ENCODE measurements around the gene C14orf119. TPM values are rescaled to one million over a fixed set of nuclear protein-coding genes. Genes with fewer than 3 reads are reported as not detected.

Gene C14orf119
- total RNA-seq, 1 experiment from 2014 or later, result 46.8 TPM

DNA sequence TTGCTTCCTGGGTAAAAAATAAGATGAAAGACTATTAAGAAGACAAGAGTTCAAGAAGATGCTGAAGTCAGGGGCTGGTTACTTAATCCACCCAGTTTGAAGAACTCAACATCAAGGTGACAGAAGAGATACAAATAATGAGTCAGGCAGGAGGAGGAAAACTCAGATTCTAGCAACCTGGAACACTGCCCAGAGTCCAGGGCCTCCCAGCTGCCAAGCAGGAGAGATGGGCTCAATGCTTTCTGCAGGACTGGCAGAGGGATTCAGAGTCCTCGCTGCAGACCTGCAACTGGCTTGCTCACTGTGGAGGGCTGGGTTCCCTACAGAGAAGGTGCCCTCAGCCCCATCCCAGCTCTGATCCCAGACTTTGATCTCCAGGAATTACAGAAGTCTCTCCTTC lies 52.4 kb downstream of the C14orf119 start (continued):
- TF ChIP-seq RAD21 (IDR thresholded peaks at IDR 0.05; ENCODE audit: low read depth) (no peak), ZFX (IDR thresholded peaks at IDR 0.05) (no peak), EZH2phosphoT487 (IDR thresholded peaks at IDR 0.05; ENCODE audit: borderline replicate concordance) (no peak), POLR2AphosphoS5 (IDR thresholded peaks at IDR 0.05; ENCODE audit: low read depth, low read length) (no peak), SIN3A (IDR thresholded peaks at IDR 0.05; ENCODE audit: low read depth) (no peak), EGR1 (IDR thresholded peaks at IDR 0.05; ENCODE audit: low read depth) (no peak), CEBPB (IDR thresholded peaks at IDR 0.05; ENCODE audit: low read depth) (no peak), JUND (IDR thresholded peaks at IDR 0.05) (no peak)

DNA sequence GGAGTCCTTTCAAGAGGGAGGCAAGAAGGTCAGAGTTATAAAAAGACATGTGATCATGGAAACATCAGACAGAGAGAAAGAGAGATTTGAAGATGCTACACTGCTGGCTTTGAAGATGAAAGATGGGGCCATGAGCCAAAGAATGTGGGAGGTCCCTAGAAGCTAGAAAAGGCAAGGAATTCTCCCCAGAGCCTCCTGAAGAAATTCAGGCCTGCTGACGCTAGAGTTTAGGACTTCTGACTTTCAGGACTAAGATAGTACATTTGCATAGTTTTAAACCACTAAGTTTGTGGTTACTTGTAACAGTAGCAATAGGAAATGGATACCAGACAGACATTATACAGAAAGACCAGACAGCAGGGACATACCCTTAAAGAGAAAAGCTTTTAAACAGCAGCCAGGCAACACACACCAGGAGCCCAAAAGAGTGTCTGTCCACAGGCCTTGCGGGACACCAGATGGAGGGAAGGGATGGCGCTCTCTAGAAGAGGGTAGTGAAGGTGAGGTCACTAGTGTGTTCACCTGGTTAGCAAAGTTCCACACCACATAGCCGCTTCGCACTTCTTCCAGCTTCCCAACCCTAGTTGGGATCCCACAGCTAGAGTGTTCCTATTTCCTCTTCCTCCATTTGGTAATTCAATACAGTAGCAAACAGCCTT lies 53.4 kb downstream of the C14orf119 start:
- no peak overlapping the region for H3K9ac ChIP-seq (ENCODE audit: low read length)
- H3K9me3 ChIP-seq (ENCODE audit: control insufficient read depth in 1 of 2, insufficient read depth in 1 of 2, low read depth in 1 of 2, low read length in 2 of 2), result no peaks in the 10 kb centered on the region
- H3K79me2 ChIP-seq (ENCODE audit: insufficient read depth, low read length), result no peaks in the 10 kb centered on the region
- no peak overlapping the region for H3K4me3 ChIP-seq (replicated peaks in 1 of 2; ENCODE audit: low read depth in 1 of 2, low read length in 2 of 2)
- H3K36me3 ChIP-seq (ENCODE audit: control insufficient read depth in 1 of 2, insufficient read depth in 2 of 2, low read length in 2 of 2), result no peaks in the 10 kb centered on the region
- POLR2A ChIA-PET, result no interaction called here
- no peaks in the 10 kb centered on the region for H3K27me3 ChIP-seq (ENCODE audit: insufficient read depth, low read length)
- intact Hi-C loops (cut with micrococcal nuclease), result no loop called here
- no peak for TF ChIP-seq SIN3A (IDR thresholded peaks at IDR 0.05; ENCODE audit: low read depth)
- no peak for TF ChIP-seq MAX (IDR thresholded peaks at IDR 0.05)
- no peak for TF ChIP-seq POLR2AphosphoS5 (IDR thresholded peaks at IDR 0.05; ENCODE audit: low read depth, low read length)
- TF ChIP-seq, protein P1, sequence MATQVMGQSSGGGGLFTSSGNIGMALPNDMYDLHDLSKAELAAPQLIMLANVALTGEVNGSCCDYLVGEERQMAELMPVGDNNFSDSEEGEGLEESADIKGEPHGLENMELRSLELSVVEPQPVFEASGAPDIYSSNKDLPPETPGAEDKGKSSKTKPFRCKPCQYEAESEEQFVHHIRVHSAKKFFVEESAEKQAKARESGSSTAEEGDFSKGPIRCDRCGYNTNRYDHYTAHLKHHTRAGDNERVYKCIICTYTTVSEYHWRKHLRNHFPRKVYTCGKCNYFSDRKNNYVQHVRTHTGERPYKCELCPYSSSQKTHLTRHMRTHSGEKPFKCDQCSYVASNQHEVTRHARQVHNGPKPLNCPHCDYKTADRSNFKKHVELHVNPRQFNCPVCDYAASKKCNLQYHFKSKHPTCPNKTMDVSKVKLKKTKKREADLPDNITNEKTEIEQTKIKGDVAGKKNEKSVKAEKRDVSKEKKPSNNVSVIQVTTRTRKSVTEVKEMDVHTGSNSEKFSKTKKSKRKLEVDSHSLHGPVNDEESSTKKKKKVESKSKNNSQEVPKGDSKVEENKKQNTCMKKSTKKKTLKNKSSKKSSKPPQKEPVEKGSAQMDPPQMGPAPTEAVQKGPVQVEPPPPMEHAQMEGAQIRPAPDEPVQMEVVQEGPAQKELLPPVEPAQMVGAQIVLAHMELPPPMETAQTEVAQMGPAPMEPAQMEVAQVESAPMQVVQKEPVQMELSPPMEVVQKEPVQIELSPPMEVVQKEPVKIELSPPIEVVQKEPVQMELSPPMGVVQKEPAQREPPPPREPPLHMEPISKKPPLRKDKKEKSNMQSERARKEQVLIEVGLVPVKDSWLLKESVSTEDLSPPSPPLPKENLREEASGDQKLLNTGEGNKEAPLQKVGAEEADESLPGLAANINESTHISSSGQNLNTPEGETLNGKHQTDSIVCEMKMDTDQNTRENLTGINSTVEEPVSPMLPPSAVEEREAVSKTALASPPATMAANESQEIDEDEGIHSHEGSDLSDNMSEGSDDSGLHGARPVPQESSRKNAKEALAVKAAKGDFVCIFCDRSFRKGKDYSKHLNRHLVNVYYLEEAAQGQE (IDR thresholded peaks at IDR 0.05; ENCODE audit: low read depth), result no peak
- no peak for TF ChIP-seq RAD21 (IDR thresholded peaks at IDR 0.05; ENCODE audit: low read depth)
- no peak for TF ChIP-seq EZH2 (IDR thresholded peaks at IDR 0.05)
- TF ChIP-seq FOSL1 (IDR thresholded peaks at IDR 0.05; ENCODE audit: low read depth), result no peak
- TF ChIP-seq, protein P2, sequence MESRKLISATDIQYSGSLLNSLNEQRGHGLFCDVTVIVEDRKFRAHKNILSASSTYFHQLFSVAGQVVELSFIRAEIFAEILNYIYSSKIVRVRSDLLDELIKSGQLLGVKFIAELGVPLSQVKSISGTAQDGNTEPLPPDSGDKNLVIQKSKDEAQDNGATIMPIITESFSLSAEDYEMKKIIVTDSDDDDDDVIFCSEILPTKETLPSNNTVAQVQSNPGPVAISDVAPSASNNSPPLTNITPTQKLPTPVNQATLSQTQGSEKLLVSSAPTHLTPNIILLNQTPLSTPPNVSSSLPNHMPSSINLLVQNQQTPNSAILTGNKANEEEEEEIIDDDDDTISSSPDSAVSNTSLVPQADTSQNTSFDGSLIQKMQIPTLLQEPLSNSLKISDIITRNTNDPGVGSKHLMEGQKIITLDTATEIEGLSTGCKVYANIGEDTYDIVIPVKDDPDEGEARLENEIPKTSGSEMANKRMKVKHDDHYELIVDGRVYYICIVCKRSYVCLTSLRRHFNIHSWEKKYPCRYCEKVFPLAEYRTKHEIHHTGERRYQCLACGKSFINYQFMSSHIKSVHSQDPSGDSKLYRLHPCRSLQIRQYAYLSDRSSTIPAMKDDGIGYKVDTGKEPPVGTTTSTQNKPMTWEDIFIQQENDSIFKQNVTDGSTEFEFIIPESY (IDR thresholded peaks at IDR 0.05; ENCODE audit: extremely low read depth, insufficient replicate concordance, low read length), result no peak
- TF ChIP-seq ATF3 (IDR thresholded peaks at IDR 0.05), result no peak
- TF ChIP-seq CEBPB (IDR thresholded peaks at IDR 0.05; ENCODE audit: low read depth), result no peak
- TF ChIP-seq EZH2phosphoT487 (IDR thresholded peaks at IDR 0.05; ENCODE audit: borderline replicate concordance), result no peak
- no peak for TF ChIP-seq ZNF274 (IDR thresholded peaks at IDR 0.05; ENCODE audit: low read depth, low read length)
- TF ChIP-seq YY1 (IDR thresholded peaks at IDR 0.05; ENCODE audit: extremely low read depth, insufficient replicate concordance, low read depth, low read length), result no peak
- RAD21 ChIA-PET (ENCODE audit: low non-redundant PET in 1 of 2, low total read pairs in 2 of 2, uncharacterized antibody in 2 of 2, unreplicated experiment in 2 of 2), result interaction anchor here in 1 of 2 experiments (0.6 kb wide), 1 partner anchor 546 kb away, joined by 4 read pairs; no protein-coding TSS in a partner anchor
- no peaks in the 10 kb centered on the region for H4K20me1 ChIP-seq (ENCODE audit: insufficient read depth)
- ATAC-seq (no peak), DNase-seq (ENCODE audit: low read depth, low spot score) (no peak)
- no peaks in the 10 kb centered on the region for H3K9me2 ChIP-seq (ENCODE audit: insufficient read depth)
- CTCF ChIA-PET, result no interaction called here
- no TSS peak for BruUV-seq (replicated peaks)
- no peak overlapping the region for H3K4me2 ChIP-seq (ENCODE audit: low read length)
- no peak overlapping the region for H2AFZ ChIP-seq (ENCODE audit: low read depth, low read length, poor library complexity, severe bottlenecking)
- no peak overlapping the region for H3K27ac ChIP-seq (ENCODE audit: low read depth, low read length)
- peaks cover 0 to 2% of the 10 kb centered on the region in 2 experiments; a peak in 1 of 4 replicates for H3K4me1 ChIP-seq (ENCODE audit: control insufficient read depth in 1 of 2, insufficient read depth in 2 of 2, low read length in 2 of 2)

All from HCT116 (cell line).